HepG2 (cell line): ENCODE measurements around the gene DENND2A. TPM values are rescaled to one million over a fixed set of nuclear protein-coding genes. Genes with fewer than 3 reads are reported as not detected.

Source experiments
- ARID3A ChIP-seq: IDR thresholded peaks from 2 replicates; pipeline ENCODE4 v1.6.1; 2012; ENCODE audit warnings: low read depth, low read length, improper control_type of control experiment
- BRCA1 ChIP-seq: sonication (generic); formaldehyde crosslinking; IDR thresholded peaks from 2 replicates; pipeline ENCODE4 v1.4.0; 2020; ENCODE audit warnings: missing genetic modification reagents
- ERF ChIP-seq: IDR thresholded peaks from 2 replicates; pipeline ENCODE4 v1.6.1; 2018; ENCODE audit warnings: missing biosample characterization, missing genetic modification reagents
- GPN1 ChIP-seq: sonication (generic); formaldehyde crosslinking; IDR thresholded peaks from 2 replicates; pipeline ENCODE4 v1.5.1; 2020; ENCODE audit warnings: missing genetic modification reagents, borderline replicate concordance
- HNF4A ChIP-seq: sonication (generic); formaldehyde crosslinking; IDR thresholded peaks from 2 replicates; pipeline ENCODE4 v1.4.0; 2020; ENCODE audit warnings: missing genetic modification reagents
- KAT8 ChIP-seq: IDR thresholded peaks from 2 replicates; pipeline ENCODE4 v1.6.1; 2016; ENCODE audit warnings: missing genetic modification reagents, missing compliant biosample characterization
- KLF11 ChIP-seq: IDR thresholded peaks from 2 replicates; pipeline ENCODE4 v1.6.1; 2016; ENCODE audit warnings: missing compliant biosample characterization
- NFRKB ChIP-seq: fragments of 450-650 bp; IDR thresholded peaks from 2 replicates; pipeline ENCODE4 v1.6.1; 2017
- NR2F2 ChIP-seq: IDR thresholded peaks from 2 replicates; pipeline ENCODE4 v1.6.1; 2012; ENCODE audit warnings: low read depth, inconsistent platforms, borderline replicate concordance
- PHF8 ChIP-seq: sonication (generic); formaldehyde crosslinking; IDR thresholded peaks from 2 replicates; pipeline ENCODE4 v1.5.0; 2020; ENCODE audit warnings: missing genetic modification reagents
- PITX1 ChIP-seq: sonication (generic); formaldehyde crosslinking; IDR thresholded peaks from 2 replicates; pipeline ENCODE4 v1.5.1; 2020; ENCODE audit warnings: mild to moderate bottlenecking, missing genetic modification reagents
- TARDBP ChIP-seq: sonication (generic); formaldehyde crosslinking; IDR thresholded peaks from 2 replicates; pipeline ENCODE4 v1.8.0; 2022; ENCODE audit warnings: mild to moderate bottlenecking, missing genetic modification reagents
- ZEB1 ChIP-seq: IDR thresholded peaks from 2 replicates; pipeline ENCODE4 v1.6.1; 2012; ENCODE audit warnings: mild to moderate bottlenecking, low read depth, inconsistent platforms; ENCODE audit not compliant: insufficient replicate concordance
- ZNF230 ChIP-seq: sonication (generic); formaldehyde crosslinking; IDR thresholded peaks from 2 replicates; pipeline ENCODE4 v1.4.0; 2020; ENCODE audit warnings: mild to moderate bottlenecking, missing genetic modification reagents
- ZNF274 ChIP-seq: sonication (generic); formaldehyde crosslinking; IDR thresholded peaks from 2 replicates; pipeline ENCODE4 v1.5.1; 2020; ENCODE audit warnings: mild to moderate bottlenecking, missing genetic modification reagents
- ZNF33B ChIP-seq: sonication (generic); formaldehyde crosslinking; IDR thresholded peaks from 2 replicates; pipeline ENCODE4 v1.5.1; 2020; ENCODE audit warnings: mild to moderate bottlenecking, missing genetic modification reagents
- ZNF354B ChIP-seq: sonication (generic); formaldehyde crosslinking; IDR thresholded peaks from 2 replicates; pipeline ENCODE4 v1.8.0; 2022; ENCODE audit warnings: mild to moderate bottlenecking, missing genetic modification reagents
- ZNF414 ChIP-seq: sonication (generic); formaldehyde crosslinking; IDR thresholded peaks from 2 replicates; pipeline ENCODE4 v1.5.0; 2020; ENCODE audit warnings: missing genetic modification reagents
- ZNF703 ChIP-seq: sonication (generic); formaldehyde crosslinking; IDR thresholded peaks from 2 replicates; pipeline ENCODE4 v1.5.1; 2020; ENCODE audit warnings: missing genetic modification reagents, mild to moderate bottlenecking, moderate library complexity, borderline replicate concordance
- ZNF766 ChIP-seq: sonication (generic); formaldehyde crosslinking; IDR thresholded peaks from 2 replicates; pipeline ENCODE4 v1.5.0; 2020; ENCODE audit warnings: missing genetic modification reagents, borderline replicate concordance
- ZNF816 ChIP-seq: sonication (generic); formaldehyde crosslinking; IDR thresholded peaks from 2 replicates; pipeline ENCODE4 v1.8.0; 2022; ENCODE audit warnings: missing genetic modification reagents, mild to moderate bottlenecking, borderline replicate concordance
- polyA plus RNA-seq, 8 experiments: library from polyadenylated mRNA; depleted of rRNA in 3 of 8; stranded (reverse) in 7 of 8; unstranded in 1 of 8; fragments of >200 nt; fragmentation: Illumina TruSeq in 4 of 8; extraction: Trizol in 4 of 8; gene quantifications; 2 replicates each; pipeline versions ENCODE4 v1.2.1 to v1.2.3, GENCODE V29; 2011 to 2016; ENCODE audit warnings: low read depth in 4 of 8, missing spikeins in 1 of 8, mixed read lengths in 1 of 8; ENCODE audit not compliant: insufficient read depth in 1 of 8
- total RNA-seq, 5 experiments: library from RNA; depleted of rRNA; stranded (reverse); fragments of >200 nt; fragmentation: Illumina TruSeq; extraction: Trizol; gene quantifications; 2 replicates each; pipeline ENCODE4 v1.2.3, GENCODE V29; 2016; ENCODE audit warnings: low read depth in 1 of 5
- TF ChIP-seq, protein P1 (sequence below): sonication (generic); formaldehyde crosslinking; IDR thresholded peaks from 2 replicates; pipeline ENCODE4 v1.8.1; 2023; ENCODE audit warnings: mild to moderate bottlenecking, missing genetic modification reagents
- TF ChIP-seq, protein P2 (sequence below): sonication (generic); formaldehyde crosslinking; IDR thresholded peaks from 2 replicates; pipeline ENCODE4 v1.9.0; 2022; ENCODE audit warnings: missing genetic modification reagents, mild to moderate bottlenecking, borderline replicate concordance
- TF ChIP-seq, protein P3 (sequence below): sonication (generic); formaldehyde crosslinking; IDR thresholded peaks from 2 replicates; pipeline ENCODE4 v1.4.0; 2020; ENCODE audit warnings: missing genetic modification reagents

Gene DENND2A
- total and polyA plus RNA-seq, 2 of the 13 experiments (the other 11 are each of a cell fraction or from before 2014, with no cell fraction given) = not detected

- TF ChIP-seq PITX1 (CRISPR knock-in tag) (peak; percentile 19; the same call in 1 of the 2 replicates), ZNF33B (CRISPR knock-in tag) (no peak), ZNF230 (CRISPR knock-in tag) (no peak), BRCA1 (CRISPR knock-in tag) (no peak), ERF (CRISPR knock-in tag) (peak; percentile 84), HNF4A (no peak; the same call in 1 of the 2 replicates), KAT8 (peak; percentile 95), ZNF816 (no peak), TARDBP (CRISPR knock-in tag) (no peak), ZNF766 (CRISPR knock-in tag) (0 out of 2 replicates have a peak, but pooled peaks have one; percentile 52), KLF11 (CRISPR knock-in tag) (no peak), ZNF274 (CRISPR knock-in tag) (peak; percentile 82), ZNF414 (CRISPR knock-in tag) (no peak), ZNF703 (CRISPR knock-in tag) (no peak), GPN1 (CRISPR knock-in tag) (no peak), PHF8 (peak; percentile 77), ZEB1 (no peak), NFRKB (no peak), NR2F2 (no peak), ARID3A (no peak), ZNF354B (CRISPR knock-in tag) (no peak)
- TF ChIP-seq, protein P1, sequence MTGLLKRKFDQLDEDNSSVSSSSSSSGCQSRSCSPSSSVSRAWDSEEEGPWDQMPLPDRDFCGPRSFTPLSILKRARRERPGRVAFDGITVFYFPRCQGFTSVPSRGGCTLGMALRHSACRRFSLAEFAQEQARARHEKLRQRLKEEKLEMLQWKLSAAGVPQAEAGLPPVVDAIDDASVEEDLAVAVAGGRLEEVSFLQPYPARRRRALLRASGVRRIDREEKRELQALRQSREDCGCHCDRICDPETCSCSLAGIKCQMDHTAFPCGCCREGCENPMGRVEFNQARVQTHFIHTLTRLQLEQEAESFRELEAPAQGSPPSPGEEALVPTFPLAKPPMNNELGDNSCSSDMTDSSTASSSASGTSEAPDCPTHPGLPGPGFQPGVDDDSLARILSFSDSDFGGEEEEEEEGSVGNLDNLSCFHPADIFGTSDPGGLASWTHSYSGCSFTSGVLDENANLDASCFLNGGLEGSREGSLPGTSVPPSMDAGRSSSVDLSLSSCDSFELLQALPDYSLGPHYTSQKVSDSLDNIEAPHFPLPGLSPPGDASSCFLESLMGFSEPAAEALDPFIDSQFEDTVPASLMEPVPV (CRISPR knock-in tag) = no peak
- TF ChIP-seq, protein P2, sequence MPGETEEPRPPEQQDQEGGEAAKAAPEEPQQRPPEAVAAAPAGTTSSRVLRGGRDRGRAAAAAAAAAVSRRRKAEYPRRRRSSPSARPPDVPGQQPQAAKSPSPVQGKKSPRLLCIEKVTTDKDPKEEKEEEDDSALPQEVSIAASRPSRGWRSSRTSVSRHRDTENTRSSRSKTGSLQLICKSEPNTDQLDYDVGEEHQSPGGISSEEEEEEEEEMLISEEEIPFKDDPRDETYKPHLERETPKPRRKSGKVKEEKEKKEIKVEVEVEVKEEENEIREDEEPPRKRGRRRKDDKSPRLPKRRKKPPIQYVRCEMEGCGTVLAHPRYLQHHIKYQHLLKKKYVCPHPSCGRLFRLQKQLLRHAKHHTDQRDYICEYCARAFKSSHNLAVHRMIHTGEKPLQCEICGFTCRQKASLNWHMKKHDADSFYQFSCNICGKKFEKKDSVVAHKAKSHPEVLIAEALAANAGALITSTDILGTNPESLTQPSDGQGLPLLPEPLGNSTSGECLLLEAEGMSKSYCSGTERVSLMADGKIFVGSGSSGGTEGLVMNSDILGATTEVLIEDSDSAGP = peak; percentile 43
- TF ChIP-seq, protein P3, sequence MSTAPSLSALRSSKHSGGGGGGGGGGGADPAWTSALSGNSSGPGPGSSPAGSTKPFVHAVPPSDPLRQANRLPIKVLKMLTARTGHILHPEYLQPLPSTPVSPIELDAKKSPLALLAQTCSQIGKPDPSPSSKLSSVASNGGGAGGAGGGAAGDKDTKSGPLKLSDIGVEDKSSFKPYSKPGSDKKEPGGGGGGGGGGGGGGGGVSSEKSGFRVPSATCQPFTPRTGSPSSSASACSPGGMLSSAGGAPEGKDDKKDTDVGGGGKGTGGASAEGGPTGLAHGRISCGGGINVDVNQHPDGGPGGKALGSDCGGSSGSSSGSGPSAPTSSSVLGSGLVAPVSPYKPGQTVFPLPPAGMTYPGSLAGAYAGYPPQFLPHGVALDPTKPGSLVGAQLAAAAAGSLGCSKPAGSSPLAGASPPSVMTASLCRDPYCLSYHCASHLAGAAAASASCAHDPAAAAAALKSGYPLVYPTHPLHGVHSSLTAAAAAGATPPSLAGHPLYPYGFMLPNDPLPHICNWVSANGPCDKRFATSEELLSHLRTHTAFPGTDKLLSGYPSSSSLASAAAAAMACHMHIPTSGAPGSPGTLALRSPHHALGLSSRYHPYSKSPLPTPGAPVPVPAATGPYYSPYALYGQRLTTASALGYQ (CRISPR knock-in tag) = 0 out of 2 replicates have a peak, but pooled peaks have one; percentile 7
Measured at GRCh38 chr7:140479062-140479738, 161.4 kb downstream of the DENND2A start, which contains the start of gene MKRN1 (continued).
